Measurements from ENCODE around the gene FKBP2.

GRCh38 chr11:64201543-64201942 lies 39.4 kb upstream of the FKBP2 start:
- no peak for TF ChIP-seq CTCF (IDR thresholded peaks at IDR 0.05)
- TF ChIP-seq POLR2A (IDR thresholded peaks at IDR 0.05), result no peak
- TF ChIP-seq POLR2AphosphoS5 (IDR thresholded peaks at IDR 0.05), result no peak

Data from sigmoid colon (tissue), 4 donors.